Lung (tissue), 12 donors: ENCODE results near the gene POLD2. TPM values are rescaled to one million over a fixed set of nuclear protein-coding genes. Genes with fewer than 3 reads are reported as not detected.
A peak's percentile ranks its signal among the peaks of the same experiment; 100 is the strongest.

Experiments
- ATAC-seq: fragments of 200-7000 bp; cut with Tn5 transposase; one replicate; pipeline ENCODE4 v1.9.1; 2020; ENCODE audit warnings: moderate number of reproducible peaks; ENCODE audit not compliant: insufficient read depth, low FRiP score
- DNase-seq, 3 donors: peaks; one replicate each; pipeline ENCODE4 v3.0.0-alpha.2; 2013 to 2017
- H3K27ac ChIP-seq, 2 donors: one replicate each; pipeline ENCODE4 v1.5.1; 2013; ENCODE audit warnings: mild to moderate bottlenecking in 2 of 2, moderate library complexity in 2 of 2, control low read depth in 1 of 2, inconsistent platforms in 1 of 2, low read depth in 1 of 2, low read length in 1 of 2
- H3K27me3 ChIP-seq, 3 donors: one replicate each; pipeline ENCODE4 v1.5.1; 2013; ENCODE audit warnings: low read length in 2 of 3; ENCODE audit not compliant: control insufficient read depth in 3 of 3, insufficient read depth in 3 of 3
- H3K36me3 ChIP-seq, 4 donors: one replicate each; pipeline ENCODE4 v1.5.1; 2013; ENCODE audit warnings: low read length in 4 of 4, mild to moderate bottlenecking in 1 of 4, moderate library complexity in 1 of 4; ENCODE audit not compliant: control insufficient read depth in 4 of 4, insufficient read depth in 4 of 4
- H3K4me1 ChIP-seq, 5 donors: one replicate each; pipeline ENCODE4 v1.5.1; 2013; ENCODE audit warnings: low read length in 5 of 5, mild to moderate bottlenecking in 2 of 5, moderate library complexity in 1 of 5; ENCODE audit not compliant: control insufficient read depth in 5 of 5, insufficient read depth in 5 of 5
- H3K4me3 ChIP-seq: one replicate; pipeline ENCODE4 v1.5.1; 2013; ENCODE audit warnings: mild to moderate bottlenecking, control low read depth, moderate library complexity
- H3K9ac ChIP-seq, 2 donors: one replicate each; pipeline ENCODE4 v1.5.1; 2013; ENCODE audit warnings: low read length in 2 of 2, control low read depth in 1 of 2; ENCODE audit not compliant: insufficient read depth in 1 of 2
- H3K9me3 ChIP-seq, 4 donors: one replicate each; pipeline ENCODE4 v1.5.1; 2013; ENCODE audit warnings: low read length in 3 of 4, mild to moderate bottlenecking in 1 of 4, moderate library complexity in 1 of 4; ENCODE audit not compliant: control insufficient read depth in 4 of 4, insufficient read depth in 3 of 4
- CTCF ChIP-seq: IDR thresholded peaks from 2 replicates; pipeline ENCODE4 v1.5.1; 2012; ENCODE audit warnings: mild to moderate bottlenecking; ENCODE audit errors: control extremely low read depth, extremely low read depth
- WGBS, 2 donors: extraction: QIAGEN DNeasy Blood & Tissue Kit; methylation state at CpG; one replicate each; pipeline ENCODE4 v1.1.7; 2013; 5-methylcytosine and 5-hydroxymethylcytosine counted together
- polyA plus RNA-seq, 2 donors: library from polyadenylated mRNA; stranded (reverse); fragments of 200-250 nt; gene quantifications; one replicate each; pipeline ENCODE4 v1.2.1, GENCODE V29; 2013
- total RNA-seq, 2 donors: library from RNA; depleted of rRNA in 1 of 2; stranded (reverse); fragments of >200 nt in 1 of 2; gene quantifications; one replicate each; pipeline ENCODE4 v1.2.1, GENCODE V29; 2014 to 2021
- donor health status: control.
- donor health status: control.
- donor health status: Bipolar disorder and iron deficiency.
- donor health status: healthy.
- donor health status: DM: yes; HTN: yes; CAD: no.

POLD2 gene
- total and polyA plus RNA-seq, 4 donors: 48.8 to 90.7 (median 71.3) TPM

GRCh38 chr7:44081266-44081748 lies 42.0 kb downstream of the POLD2 start:
- H3K9ac ChIP-seq: peak overlapping the region in 1 of 2 donors; percentile 46

DNA sequence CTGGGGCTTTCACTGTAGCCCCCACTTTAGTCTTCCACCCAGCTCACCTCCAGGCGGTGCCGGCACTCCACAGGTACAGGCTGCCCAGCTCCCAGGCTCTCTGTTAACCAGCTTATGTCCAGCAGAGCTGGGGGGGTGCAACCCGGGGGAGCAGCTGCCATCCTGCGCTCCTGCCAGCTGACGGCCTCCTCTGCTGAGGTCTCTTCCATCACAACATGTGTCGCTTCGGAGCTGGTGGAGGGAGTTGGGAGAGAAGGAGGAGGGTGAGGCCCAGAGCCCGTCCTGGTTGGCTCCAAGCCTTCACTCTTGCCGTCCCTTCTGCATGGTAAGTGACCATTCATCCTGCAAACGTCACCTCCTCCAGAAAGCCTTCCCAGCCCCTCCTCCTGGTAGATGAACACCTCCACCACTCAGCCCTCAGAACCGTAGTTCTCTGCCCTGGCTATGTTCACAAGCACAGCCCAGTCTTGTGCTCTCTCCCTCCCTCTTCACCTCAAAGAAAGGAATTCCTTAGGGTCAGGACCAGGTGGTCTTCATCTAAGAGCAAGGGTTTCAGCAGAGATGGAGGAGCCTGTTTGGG lies 42.6 kb downstream of the POLD2 start:
- Histone ChIP-seq H3K36me3 (peaks cover 0 to 45% (median 20%) of the 10 kb centered on the region in 4 donors), H3K27me3 (no peaks in the 10 kb centered on the region), H3K4me3 (no peak overlapping the region), H3K27ac (peak overlapping the region in 1 of 2 donors; percentile 58), H3K9me3 (peaks cover 0 to 3% (median 0%) of the 10 kb centered on the region in 4 donors), H3K4me1 (peaks cover 0 to 12% (median 6%) of the 10 kb centered on the region in 5 donors), H3K9ac (no peak overlapping the region)
- ATAC-seq: no peak
- WGBS, 2 donors: 86 to 87% methylated on average over 8 to 11 of the region's 11 CpGs
- no peak for DNase-seq
- no peak for TF ChIP-seq CTCF

More at GRCh38 chr7:44081266-44081748, 42.0 kb downstream of the POLD2 start:
- WGBS, 2 donors: 46 to 56% methylated on average over 9 of the region's 9 CpGs
- no peaks in the 10 kb centered on the region for H3K27me3 ChIP-seq
- no peak for DNase-seq
- H3K9me3 ChIP-seq: peaks cover 0 to 3% (median 0%) of the 10 kb centered on the region in 4 donors
- TF ChIP-seq CTCF: no peak
- H3K4me1 ChIP-seq: peaks cover 0 to 12% (median 6%) of the 10 kb centered on the region in 5 donors
- peak overlapping the region; percentile 58 to 92 for H3K27ac ChIP-seq
- H3K36me3 ChIP-seq: peaks cover 0 to 40% (median 18%) of the 10 kb centered on the region in 4 donors
- H3K4me3 ChIP-seq: peak overlapping the region; percentile 27
- no peak for ATAC-seq

DNA sequence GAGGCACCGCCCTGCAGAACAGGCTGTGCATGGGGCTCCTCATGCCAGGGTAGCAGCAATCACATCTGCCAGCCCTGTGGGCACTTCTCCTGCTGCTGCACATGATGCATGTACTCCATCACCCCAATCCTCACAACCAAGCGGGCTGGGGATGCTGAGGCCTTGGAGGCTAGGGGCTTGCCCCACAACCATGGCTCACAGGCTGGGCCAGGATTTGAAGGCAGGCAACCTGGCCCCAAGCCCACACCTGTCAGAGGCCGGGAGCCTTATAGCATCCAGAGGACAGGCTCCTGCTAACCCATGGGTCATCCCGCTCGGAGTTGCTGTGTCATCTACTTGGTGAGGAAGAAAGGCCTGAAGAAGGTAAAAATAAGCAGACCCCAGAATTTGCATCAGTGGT lies 43.2 kb downstream of the POLD2 start:
- peaks cover 0 to 49% (median 20%) of the 10 kb centered on the region in 4 donors for H3K36me3 ChIP-seq
- DNase-seq (no peak), ATAC-seq (no peak)
- TF ChIP-seq CTCF: no peak
- peaks cover 0 to 3% (median 0%) of the 10 kb centered on the region in 4 donors for H3K9me3 ChIP-seq
- no peak overlapping the region for H3K9ac ChIP-seq
- H3K27ac ChIP-seq: no peak overlapping the region
- no peaks in the 10 kb centered on the region for H3K27me3 ChIP-seq
- H3K4me1 ChIP-seq: peaks cover 0 to 12% (median 6%) of the 10 kb centered on the region in 5 donors
- H3K4me3 ChIP-seq: no peak overlapping the region
- 97 to 99% methylated on average over 5 of the region's 5 CpGs for WGBS, 2 donors
